Activated CD4-positive, alpha-beta T cell treated with anti-CD3 and anti-CD28 coated beads, Interleukin-2, amount 10 ng/mL, durations not matched to agents 7 days and 5 days (primary cell): Measurements from ENCODE around the gene SLC26A8. TPM values are rescaled to one million over a fixed set of nuclear protein-coding genes. Genes with fewer than 3 reads are reported as not detected.
"Not testable (repeated sequence)": the region's sequence is repeated elsewhere in the genome, so short reads cannot be mapped to it uniquely, and the experiment has no call there.

Experiments
- CTCF ChIA-PET: fragments of 350-600 bp; sonication (Branson Sonifier 250); formaldehyde crosslinking; loops from one replicate; lab custom pipeline; 2021; ENCODE audit warnings: antibody characterized with exemption; lab: Charles Lee
- POLR2A ChIA-PET: fragments of 350-600 bp; sonication (Branson Sonifier 250); formaldehyde crosslinking; loops from one replicate; lab custom pipeline; 2021; ENCODE audit warnings: antibody characterized with exemption; lab: Charles Lee
- DNase-seq: peaks from one replicate; pipeline ENCODE4 v3.0.0-alpha.2; 2020
- H3K27ac Mint-ChIP-seq: one replicate; pipeline ENCODE4 v1.8.0; 2021; ENCODE audit warnings: mild to moderate bottlenecking, moderate library complexity, mixed read lengths
- H3K27me3 Mint-ChIP-seq: one replicate; pipeline ENCODE4 v1.8.0; 2021; ENCODE audit warnings: mixed read lengths
- H3K36me3 Mint-ChIP-seq: one replicate; pipeline ENCODE4 v1.8.0; 2021; ENCODE audit warnings: low read depth, mixed read lengths
- H3K4me1 Mint-ChIP-seq: one replicate; pipeline ENCODE4 v1.8.0; 2021; ENCODE audit warnings: mixed read lengths
- H3K4me3 Mint-ChIP-seq: one replicate; pipeline ENCODE4 v1.8.0; 2021; ENCODE audit warnings: mild to moderate bottlenecking, moderate library complexity, mixed read lengths
- H3K9me3 Mint-ChIP-seq: one replicate; pipeline ENCODE4 v1.8.0; 2021; ENCODE audit warnings: mixed read lengths
- total RNA-seq, 2 experiments: library from RNA; stranded (reverse); gene quantifications; one replicate each; pipeline ENCODE4 v1.2.3, GENCODE V29; 2021

The SLC26A8 gene
- total RNA-seq, 2 experiments from 2014 or later = not detected

DNA sequence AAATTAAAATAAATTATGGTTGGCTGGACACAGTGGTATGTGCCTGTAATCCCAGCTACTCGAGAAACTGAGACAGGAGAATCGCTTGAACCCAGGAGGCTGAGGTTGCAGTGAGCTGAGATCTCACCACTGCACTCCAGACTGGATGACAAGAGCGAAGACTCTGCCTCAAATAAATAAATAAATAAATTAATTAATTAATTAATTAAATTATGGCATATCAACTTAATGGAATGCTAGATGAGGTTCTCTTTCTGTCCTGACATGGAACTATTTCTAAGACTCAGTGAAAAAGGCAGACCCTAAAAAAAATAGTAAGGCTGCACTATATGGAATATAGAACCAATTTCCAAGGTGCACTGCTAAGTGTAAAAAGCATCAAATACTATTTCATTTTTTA is 108.4 kb downstream of the SLC26A8 start:
- Mint-ChIP-seq H3K27me3 (no peaks in the 10 kb centered on the region), H3K36me3 (peaks cover 49% of the 10 kb centered on the region), H3K27ac (no peak overlapping the region), H3K4me1 (peaks cover 27% of the 10 kb centered on the region), H3K9me3 (peaks cover 1% of the 10 kb centered on the region), H3K4me3 (no peak overlapping the region)
- ChIA-PET CTCF (interaction anchor here (0.6 to 0.7 kb wide), 2 partner anchors 309 to 605 kb away, joined by 3 to 4 read pairs; no protein-coding TSS in a partner anchor), POLR2A (no interaction called here)
- DNase-seq = no peak

DNA sequence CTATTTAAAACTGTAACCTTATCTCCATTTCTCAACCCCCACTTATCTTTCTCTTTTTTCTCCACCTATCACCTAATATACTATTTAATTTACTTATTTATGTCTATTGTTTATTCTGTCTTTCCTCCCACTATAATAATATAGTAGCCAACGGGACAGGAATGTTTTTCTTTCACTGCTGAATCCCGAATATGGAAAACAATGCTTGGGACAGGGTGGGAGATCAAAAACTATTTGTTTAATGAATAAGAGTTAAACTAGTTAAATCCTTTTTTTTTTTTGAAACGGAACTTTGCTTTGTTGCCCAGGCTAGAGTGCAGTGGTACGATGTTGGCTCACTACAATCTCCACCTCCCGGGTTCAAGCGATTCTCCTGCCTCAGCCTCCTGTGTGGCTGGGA is 109.9 kb downstream of the SLC26A8 start:
- Mint-ChIP-seq H3K4me1 (peaks cover 24% of the 10 kb centered on the region), H3K9me3 (peaks cover 6% of the 10 kb centered on the region), H3K36me3 (peaks cover 64% of the 10 kb centered on the region), H3K4me3 (no peak overlapping the region), H3K27me3 (no peaks in the 10 kb centered on the region), H3K27ac (no peak overlapping the region)
- CTCF ChIA-PET = no interaction called here
- POLR2A ChIA-PET = no interaction called here
- DNase-seq = no peak

DNA sequence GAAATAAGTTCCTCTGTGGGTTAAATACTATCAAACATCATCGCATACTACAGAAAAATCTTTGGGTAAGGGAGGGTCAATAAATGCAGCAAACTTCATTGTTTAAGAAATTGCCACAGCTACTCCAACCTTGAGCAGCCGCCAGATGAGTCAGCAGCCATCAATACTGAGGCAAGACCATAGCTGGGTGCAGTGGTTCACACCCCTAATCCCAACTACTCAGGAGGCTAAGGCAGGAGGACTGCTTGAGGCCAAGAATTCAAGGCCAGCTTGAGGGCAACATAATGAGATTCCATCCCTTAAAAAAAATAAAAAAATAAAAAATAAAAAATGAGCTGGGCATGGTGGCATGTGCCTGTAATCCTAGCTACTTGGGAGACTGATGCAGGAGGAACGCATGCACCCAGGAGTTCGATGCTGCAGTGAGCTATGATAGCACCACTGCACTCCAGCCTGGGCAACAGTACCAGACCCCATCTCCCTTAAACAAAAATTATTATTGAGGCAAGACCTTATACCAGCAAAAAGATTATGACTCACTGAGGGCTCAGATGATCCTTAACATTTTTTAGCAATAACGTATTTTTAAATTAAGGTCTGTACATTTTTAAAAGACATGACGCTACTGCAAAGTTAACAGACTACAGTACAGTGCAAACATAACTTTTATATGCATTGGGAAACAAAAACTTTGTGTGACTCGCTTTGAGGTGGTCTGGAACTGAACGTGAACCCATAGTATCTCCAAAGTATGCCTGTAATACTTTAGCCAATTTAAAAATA is 112.4 kb downstream of the SLC26A8 start:
- CTCF ChIA-PET = interaction anchor here (0.6 to 1.0 kb wide), 2 partner anchors 43 to 657 kb away, joined by 3 to 4 read pairs; no protein-coding TSS in a partner anchor
- H3K4me1 Mint-ChIP-seq = peaks cover 6% of the 10 kb centered on the region
- POLR2A ChIA-PET = no interaction called here
- no peak for DNase-seq
- peaks cover 21% of the 10 kb centered on the region for H3K9me3 Mint-ChIP-seq
- no peak overlapping the region for H3K27ac Mint-ChIP-seq
- H3K27me3 Mint-ChIP-seq = no peaks in the 10 kb centered on the region
- H3K4me3 Mint-ChIP-seq = no peak overlapping the region
- peaks cover 76% of the 10 kb centered on the region for H3K36me3 Mint-ChIP-seq

DNA sequence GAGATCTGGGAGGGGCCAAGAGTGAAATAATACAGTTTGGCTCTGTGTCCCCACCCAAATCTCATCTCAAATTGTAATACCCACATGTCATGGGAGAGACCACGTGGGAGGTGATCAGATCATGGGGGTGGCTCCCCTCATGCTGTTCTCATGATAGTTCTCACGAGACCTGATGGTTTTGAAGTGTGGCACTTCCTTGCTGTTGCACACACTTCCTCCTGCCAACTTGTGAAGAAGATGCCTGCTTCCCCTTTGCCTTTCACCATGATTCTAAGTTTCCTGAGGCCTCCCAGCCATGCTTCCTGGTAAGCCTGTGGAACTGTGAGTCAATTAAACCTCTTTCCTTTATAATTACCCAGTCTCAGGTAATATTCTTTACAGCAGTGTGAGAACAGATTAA is 114.9 kb downstream of the SLC26A8 start:
- H3K36me3 Mint-ChIP-seq = peaks cover 75% of the 10 kb centered on the region
- DNase-seq, H3K27me3 Mint-ChIP-seq, POLR2A ChIA-PET, H3K27ac Mint-ChIP-seq, H3K4me3 Mint-ChIP-seq: not testable (repeated sequence)
- CTCF ChIA-PET = interaction anchor here (0.6 kb wide), 1 partner anchor 60 kb away, joined by 3 read pairs; no protein-coding TSS in a partner anchor
- H3K4me1 Mint-ChIP-seq = peaks cover 11% of the 10 kb centered on the region
- H3K9me3 Mint-ChIP-seq = peaks cover 21% of the 10 kb centered on the region

DNA sequence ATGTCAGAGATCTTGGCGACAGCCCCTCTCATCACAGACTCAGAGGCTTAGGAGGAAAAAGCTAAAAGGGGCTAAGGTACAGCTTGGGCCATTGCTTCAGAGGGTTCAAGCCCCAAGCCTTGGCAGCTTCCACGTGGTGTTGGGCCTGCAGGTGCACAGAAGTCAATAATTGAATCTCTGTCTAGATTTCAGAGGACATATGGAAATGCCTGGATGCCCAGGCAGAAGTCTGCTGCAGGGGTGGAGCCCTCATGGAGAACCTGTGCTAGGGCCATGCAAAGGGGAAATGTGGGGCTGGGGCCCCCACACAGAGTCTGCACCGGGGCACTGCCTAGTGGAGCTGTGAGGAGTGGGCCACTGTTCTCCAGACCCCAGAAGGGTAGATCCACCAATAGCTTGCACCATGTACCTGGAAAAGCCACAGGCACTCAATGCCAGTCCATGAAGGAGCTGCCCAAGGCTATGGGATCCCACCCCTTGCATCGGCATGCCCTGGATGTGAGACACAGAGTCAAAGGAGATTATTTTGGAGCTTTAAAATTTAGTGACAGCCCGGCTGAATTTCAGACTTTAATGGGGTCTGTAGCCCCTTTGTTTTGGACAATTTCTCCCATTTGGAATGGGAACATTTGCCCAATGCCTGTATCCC is 115.6 kb downstream of the SLC26A8 start:
- DNase-seq, POLR2A ChIA-PET, H3K27me3 Mint-ChIP-seq, H3K27ac Mint-ChIP-seq, H3K4me3 Mint-ChIP-seq: not testable (repeated sequence)
- Mint-ChIP-seq H3K9me3 (peaks cover 21% of the 10 kb centered on the region), H3K4me1 (peaks cover 11% of the 10 kb centered on the region), H3K36me3 (peaks cover 73% of the 10 kb centered on the region)
- CTCF ChIA-PET = interaction anchor here (0.6 kb wide), 1 partner anchor 61 kb away, joined by 3 read pairs; no protein-coding TSS in a partner anchor

DNA sequence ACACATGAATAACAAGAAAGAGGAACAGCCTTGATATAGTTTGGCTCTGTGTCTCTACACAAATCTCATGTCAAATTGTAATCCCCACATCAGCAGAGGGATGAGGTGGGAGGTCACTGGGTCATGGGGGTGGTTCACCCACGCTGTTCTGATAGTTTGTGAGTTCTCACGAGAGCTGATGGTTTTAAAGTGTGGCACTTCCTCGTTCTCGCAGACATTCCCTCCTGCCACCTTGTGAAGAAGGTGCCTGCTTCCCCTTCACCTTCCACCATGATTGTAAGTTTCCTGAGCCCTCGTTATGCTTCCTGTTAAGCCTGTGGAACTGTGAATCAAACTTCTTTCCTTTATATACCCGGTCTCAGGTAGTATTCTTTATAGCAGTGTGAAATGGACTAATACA is 116.7 kb downstream of the SLC26A8 start:
- peaks cover 11% of the 10 kb centered on the region for H3K4me1 Mint-ChIP-seq
- H3K27ac Mint-ChIP-seq = no peak overlapping the region
- no peak for DNase-seq
- H3K4me3 Mint-ChIP-seq = no peak overlapping the region
- POLR2A ChIA-PET = no interaction called here
- peaks cover 21% of the 10 kb centered on the region for H3K9me3 Mint-ChIP-seq
- H3K36me3 Mint-ChIP-seq = peaks cover 67% of the 10 kb centered on the region
- H3K27me3 Mint-ChIP-seq = no peaks in the 10 kb centered on the region
- CTCF ChIA-PET = interaction anchor here (1.2 kb wide), 1 partner anchor 10 kb away, joined by 5 read pairs; no protein-coding TSS in a partner anchor

DNA sequence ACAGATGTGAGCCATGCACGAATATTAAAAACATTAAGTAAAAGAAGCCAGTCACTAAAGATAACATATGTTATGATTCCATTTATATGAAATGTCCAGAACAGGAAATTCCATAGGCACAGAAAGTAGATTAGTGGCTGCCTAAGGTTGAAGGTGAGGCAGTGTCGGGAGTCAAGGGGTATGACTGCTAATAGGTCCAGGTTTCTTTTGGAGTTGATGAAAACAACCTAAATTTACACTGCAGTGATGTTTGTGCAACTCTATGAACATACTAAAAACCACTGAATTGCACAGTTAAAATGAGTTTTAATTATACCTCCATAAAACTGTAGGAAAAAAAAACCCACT is 118.0 kb downstream of the SLC26A8 start:
- no peak overlapping the region for H3K4me3 Mint-ChIP-seq
- H3K4me1 Mint-ChIP-seq = peaks cover 11% of the 10 kb centered on the region
- peaks cover 21% of the 10 kb centered on the region for H3K9me3 Mint-ChIP-seq
- ChIA-PET POLR2A (no interaction called here), CTCF (interaction anchor here (0.6 kb wide), 1 partner anchor 197 kb away, joined by 3 read pairs; no protein-coding TSS in a partner anchor)
- no peak overlapping the region for H3K27ac Mint-ChIP-seq
- peaks cover 62% of the 10 kb centered on the region for H3K36me3 Mint-ChIP-seq
- DNase-seq = no peak
- no peaks in the 10 kb centered on the region for H3K27me3 Mint-ChIP-seq

DNA sequence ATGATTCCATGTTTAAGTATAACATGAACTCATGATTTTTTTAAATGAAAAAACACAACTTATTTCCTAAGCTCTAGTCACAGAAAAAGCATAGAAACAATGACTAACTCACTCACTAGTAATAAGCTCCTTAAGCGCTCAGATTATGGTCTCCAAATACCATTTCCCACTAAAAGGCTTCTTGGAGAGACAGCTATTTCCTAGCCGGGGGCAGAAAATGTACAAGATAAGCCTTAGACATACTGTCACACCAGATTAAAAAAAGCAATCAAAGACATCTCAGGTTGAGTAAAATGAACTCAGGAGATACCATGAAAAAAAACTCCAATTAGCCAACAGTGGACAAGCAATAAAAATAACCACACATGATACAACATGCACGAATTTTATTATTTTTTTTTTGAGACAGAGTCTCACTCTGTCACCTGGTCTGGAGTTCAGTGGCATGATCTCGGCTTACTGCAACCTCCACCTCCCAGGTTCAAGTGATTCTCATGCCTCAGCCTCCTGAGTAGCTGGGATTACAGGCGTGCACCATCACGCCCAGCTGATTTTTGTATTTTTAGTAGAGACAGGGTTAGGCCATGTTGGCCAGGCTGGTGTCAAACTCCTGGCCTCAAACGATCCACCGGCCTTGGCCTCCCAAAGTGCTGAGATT is 118.5 kb downstream of the SLC26A8 start:
- H3K9me3 Mint-ChIP-seq = peaks cover 22% of the 10 kb centered on the region
- peaks cover 60% of the 10 kb centered on the region for H3K36me3 Mint-ChIP-seq
- ChIA-PET POLR2A (no interaction called here), CTCF (interaction anchor here (0.6 kb wide), 1 partner anchor 196 kb away, joined by 3 read pairs; no protein-coding TSS in a partner anchor)
- H3K27ac Mint-ChIP-seq = no peak overlapping the region
- H3K27me3 Mint-ChIP-seq = no peaks in the 10 kb centered on the region
- H3K4me1 Mint-ChIP-seq = peaks cover 11% of the 10 kb centered on the region
- H3K4me3 Mint-ChIP-seq = no peak overlapping the region
- no peak for DNase-seq

DNA sequence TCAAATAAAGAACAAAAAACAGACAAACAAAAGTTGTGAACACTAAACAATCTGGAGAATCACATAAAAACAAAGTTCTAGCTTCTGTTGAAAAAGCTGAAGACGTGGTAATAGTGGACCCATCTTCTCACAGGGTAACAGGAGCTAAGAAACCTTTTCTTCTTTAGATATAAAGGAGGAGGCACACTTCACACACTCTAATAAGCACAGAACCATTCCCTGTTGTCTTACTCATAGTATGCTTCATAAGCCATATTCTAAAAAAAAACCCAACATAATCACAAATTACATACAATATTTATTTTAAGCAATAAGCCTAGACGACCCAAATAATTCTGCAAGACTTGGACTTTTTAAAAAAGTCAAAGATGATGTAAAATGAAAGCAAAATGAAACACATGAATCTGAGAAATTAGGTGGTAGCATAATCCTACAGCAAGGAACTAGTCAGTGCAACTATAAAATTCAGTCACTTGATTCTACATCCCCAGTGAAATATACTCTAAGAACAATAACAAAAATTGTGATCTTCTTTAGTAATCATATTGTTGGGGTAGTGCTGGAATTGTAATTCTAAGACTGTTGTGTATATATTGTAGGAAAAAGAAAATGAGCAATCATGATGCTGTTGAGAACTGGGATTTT is 119.2 kb downstream of the SLC26A8 start:
- Mint-ChIP-seq H3K4me1 (peaks cover 11% of the 10 kb centered on the region), H3K36me3 (peaks cover 59% of the 10 kb centered on the region), H3K9me3 (peaks cover 19% of the 10 kb centered on the region), H3K27me3 (no peaks in the 10 kb centered on the region), H3K27ac (no peak overlapping the region), H3K4me3 (no peak overlapping the region)
- CTCF ChIA-PET = no interaction called here
- no peak for DNase-seq
- POLR2A ChIA-PET = no interaction called here

DNA sequence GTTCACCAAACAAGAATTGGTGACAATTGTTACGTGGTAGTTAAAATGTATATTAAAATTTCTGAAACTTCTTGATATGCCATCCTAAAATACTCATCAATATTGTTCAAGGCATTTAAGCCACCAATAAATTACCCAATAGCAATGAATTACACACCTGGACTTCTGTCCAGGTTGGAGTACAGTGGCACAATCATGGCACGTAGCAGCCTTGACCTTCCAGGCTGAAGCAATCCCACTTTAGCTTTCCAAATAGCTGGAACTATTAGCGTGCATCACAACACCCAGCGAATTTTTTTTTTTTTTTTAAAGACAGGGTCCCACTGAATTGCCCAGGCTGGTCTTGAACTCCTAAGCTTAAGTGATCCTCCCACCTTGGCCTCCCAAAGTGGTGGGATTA is 120.8 kb downstream of the SLC26A8 start:
- Mint-ChIP-seq H3K4me3 (no peak overlapping the region), H3K9me3 (peaks cover 15% of the 10 kb centered on the region), H3K4me1 (peaks cover 11% of the 10 kb centered on the region), H3K27ac (no peak overlapping the region), H3K36me3 (peaks cover 57% of the 10 kb centered on the region), H3K27me3 (no peaks in the 10 kb centered on the region)
- CTCF ChIA-PET = interaction anchor here (1.4 kb wide), 1 partner anchor 11 kb away, joined by 4 read pairs; no protein-coding TSS in a partner anchor
- POLR2A ChIA-PET = interaction anchor here (0.6 kb wide), 1 partner anchor 32 kb away, joined by 3 read pairs; no protein-coding TSS in a partner anchor
- no peak for DNase-seq

DNA sequence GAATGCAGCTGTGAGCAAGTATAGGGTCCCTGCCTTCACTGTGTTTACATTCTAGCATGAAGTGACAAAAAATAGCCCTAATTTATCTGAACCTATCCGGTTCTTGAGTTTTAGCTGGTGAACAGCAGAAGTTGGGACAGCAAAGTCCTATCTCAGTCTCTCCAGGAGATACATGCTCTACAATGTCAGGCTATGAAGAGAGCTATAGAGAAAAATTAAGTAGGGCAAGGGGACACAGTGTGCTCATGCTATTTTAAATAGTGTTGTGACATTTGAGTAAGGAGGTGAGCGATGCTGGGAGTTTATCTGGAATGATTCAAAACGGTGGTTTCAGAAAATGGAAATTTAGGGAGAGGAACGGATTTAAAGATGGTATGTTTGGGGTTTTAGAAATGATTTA is 124.0 kb downstream of the SLC26A8 start:
- H3K9me3 Mint-ChIP-seq = peaks cover 7% of the 10 kb centered on the region
- no peak for DNase-seq
- no peak overlapping the region for H3K27ac Mint-ChIP-seq
- ChIA-PET CTCF (no interaction called here), POLR2A (no interaction called here)
- H3K27me3 Mint-ChIP-seq = no peaks in the 10 kb centered on the region
- H3K4me1 Mint-ChIP-seq = peaks cover 4% of the 10 kb centered on the region
- H3K36me3 Mint-ChIP-seq = peaks cover 51% of the 10 kb centered on the region
- no peak overlapping the region for H3K4me3 Mint-ChIP-seq

DNA sequence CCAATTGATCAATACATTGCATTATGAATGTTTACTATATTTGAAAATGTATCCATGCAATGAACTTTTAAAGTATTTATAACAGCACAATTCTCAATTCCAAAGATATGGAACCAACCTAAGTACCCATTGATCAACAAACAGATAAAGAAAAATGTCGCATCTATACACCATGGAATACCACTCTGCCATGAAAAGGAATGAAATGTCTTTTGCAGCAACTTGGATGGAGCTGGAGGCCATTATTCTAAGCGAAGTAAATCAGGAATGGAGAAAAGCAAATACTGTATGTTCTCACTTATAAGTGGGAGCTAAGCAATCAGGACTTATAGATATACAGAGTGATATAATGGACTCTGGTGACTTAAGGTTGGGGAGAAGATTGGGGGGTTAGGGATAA is 126.4 kb downstream of the SLC26A8 start:
- Mint-ChIP-seq H3K9me3 (peaks cover 7% of the 10 kb centered on the region), H3K4me3 (no peak overlapping the region), H3K36me3 (peaks cover 47% of the 10 kb centered on the region), H3K4me1 (peaks cover 11% of the 10 kb centered on the region), H3K27ac (no peak overlapping the region), H3K27me3 (no peaks in the 10 kb centered on the region)
- ChIA-PET POLR2A (no interaction called here), CTCF (interaction anchor here (0.6 to 2.0 kb wide), 4 partner anchors 9 to 129 kb away, joined by 3 to 5 read pairs (median 4); no protein-coding TSS in a partner anchor)
- DNase-seq = no peak
